NK-92 treated with Interleukin-12 subunit alpha and Interleukin-12 subunit beta, amount 100 ng/mL, for 24 hours (cell line): ENCODE measurements around the gene CLDN6.

ENCODE experiments used
- DNase-seq: peaks from one replicate; lab custom pipeline; 2025; lab: John Stamatoyannopoulos, UW

CLDN6 gene

DNA sequence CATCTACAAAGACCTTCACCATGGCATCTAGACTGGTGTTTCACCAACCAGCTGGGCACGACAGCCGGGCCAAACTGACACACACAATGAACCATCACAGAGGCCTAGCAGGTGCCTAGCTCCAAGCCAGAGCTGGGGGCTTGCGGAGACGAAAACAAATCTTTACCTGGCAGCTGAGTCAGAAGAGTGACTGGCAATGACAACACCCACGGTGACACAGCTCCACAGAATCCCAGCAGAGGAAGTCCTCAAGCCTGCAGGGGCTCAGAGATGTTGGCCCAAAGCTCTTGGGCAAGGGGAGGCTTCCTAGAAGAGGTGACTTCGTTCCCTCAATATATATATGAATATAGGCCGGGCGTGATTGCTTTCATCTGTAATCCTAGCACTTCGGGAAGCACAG is 33.5 kb upstream of the CLDN6 start:
- no peak for DNase-seq

- DNase-seq, result no peak
Measured at GRCh38 chr16:3051009-3051408, 33.0 kb upstream of the CLDN6 start.

DNA sequence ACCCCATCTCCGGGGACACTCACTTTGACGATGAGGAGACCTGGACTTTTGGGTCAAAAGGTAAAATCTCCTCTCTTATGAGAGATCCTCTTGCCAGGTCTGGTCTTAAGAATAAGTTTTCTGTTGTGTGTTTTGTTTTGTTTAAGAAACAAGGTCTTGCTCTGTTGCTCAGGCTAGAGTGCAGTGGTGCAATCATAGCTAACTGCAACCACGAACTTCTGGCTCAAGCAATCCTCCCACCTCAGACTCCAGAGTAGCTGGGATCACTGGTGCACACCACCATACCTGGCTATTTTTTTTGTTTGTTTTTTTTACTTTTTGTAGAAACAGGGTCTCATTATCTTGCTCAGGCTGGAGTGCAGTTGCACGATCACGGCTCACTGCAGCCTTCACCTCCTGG is 32.5 kb upstream of the CLDN6 start:
- DNase-seq, result no peak

DNA sequence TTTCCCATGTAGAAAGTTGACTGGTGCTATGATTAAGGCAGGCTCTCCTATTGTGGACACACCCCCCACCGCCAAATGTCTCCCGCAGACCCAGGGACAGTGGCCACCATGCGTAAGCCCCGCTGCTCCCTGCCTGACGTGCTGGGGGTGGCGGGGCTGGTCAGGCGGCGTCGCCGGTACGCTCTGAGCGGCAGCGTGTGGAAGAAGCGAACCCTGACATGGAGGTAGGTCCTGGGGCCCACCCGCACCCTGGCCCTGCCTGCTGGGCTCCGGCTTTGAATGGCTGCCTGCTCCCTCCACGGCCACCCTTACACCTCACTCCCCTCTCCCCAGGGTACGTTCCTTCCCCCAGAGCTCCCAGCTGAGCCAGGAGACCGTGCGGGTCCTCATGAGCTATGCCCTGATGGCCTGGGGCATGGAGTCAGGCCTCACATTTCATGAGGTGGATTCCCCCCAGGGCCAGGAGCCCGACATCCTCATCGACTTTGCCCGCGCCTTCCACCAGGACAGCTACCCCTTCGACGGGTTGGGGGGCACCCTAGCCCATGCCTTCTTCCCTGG is 32.0 kb upstream of the CLDN6 start:
- DNase-seq, result no peak

- no peak for DNase-seq
Measured at GRCh38 chr16:3047387-3047720, 29.4 kb upstream of the CLDN6 start.

DNA sequence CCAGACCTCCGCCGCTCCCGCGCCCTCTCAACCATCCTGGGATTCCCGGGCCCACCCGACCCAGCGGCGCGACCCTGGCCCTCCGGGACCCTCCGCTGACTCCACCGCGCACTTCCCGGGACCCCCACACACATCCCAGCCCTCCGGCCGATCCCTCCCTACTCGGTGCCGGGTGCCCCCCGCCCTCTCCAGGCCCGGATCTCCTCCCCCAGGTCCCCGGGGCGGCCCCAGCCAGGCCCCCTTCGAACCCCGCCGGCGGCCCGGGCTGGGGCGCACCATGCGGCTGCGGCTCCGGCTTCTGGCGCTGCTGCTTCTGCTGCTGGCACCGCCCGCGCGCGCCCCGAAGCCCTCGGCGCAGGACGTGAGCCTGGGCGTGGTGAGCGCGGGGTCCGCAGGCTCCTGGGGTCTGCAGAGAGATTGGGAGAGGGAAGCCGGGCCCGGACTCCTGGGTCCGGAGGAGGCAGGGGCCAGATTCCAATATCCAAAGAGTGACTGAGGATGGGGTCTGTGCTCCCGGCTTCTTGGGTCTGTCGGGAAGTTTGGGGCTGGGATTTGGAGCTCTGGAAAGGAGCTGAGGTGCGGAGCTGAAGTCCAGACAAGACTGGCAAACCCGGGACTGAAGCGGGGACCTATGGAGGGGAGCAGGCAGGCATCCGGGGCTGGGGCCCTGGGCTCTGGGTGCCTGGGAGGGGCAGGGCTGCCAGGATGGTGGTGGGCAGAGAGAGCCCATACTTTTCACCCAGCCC is 28.8 kb upstream of the CLDN6 start:
- no peak for DNase-seq

- DNase-seq, result no peak
Measured at GRCh38 chr16:3045758-3046640, 28.0 kb upstream of the CLDN6 start, which contains the start of gene MMP25. Gene MMP25, plus strand, starts transcription at chr16:3046561. Its CDS starts 357 bp downstream, at chr16:3046918.

DNA sequence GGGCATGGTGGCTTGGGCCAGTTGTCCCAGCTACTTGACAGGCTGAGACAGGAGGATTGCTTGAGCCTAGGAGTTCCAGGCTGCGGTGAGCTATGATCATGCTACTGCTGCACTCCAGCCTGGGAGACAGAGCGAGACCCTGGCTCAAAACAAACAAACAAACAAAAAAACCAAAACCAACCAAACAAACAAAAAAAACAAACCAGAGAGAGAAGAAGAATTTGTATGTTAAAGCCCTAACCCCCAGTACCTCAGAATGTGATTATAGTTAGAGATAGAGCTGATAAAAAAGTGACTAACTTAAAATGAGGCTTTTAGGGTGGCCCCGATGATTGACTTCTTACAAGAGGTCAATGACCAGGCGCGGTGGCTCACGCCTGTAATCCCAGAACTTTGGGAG is 26.7 kb upstream of the CLDN6 start:
- no peak for DNase-seq

DNA sequence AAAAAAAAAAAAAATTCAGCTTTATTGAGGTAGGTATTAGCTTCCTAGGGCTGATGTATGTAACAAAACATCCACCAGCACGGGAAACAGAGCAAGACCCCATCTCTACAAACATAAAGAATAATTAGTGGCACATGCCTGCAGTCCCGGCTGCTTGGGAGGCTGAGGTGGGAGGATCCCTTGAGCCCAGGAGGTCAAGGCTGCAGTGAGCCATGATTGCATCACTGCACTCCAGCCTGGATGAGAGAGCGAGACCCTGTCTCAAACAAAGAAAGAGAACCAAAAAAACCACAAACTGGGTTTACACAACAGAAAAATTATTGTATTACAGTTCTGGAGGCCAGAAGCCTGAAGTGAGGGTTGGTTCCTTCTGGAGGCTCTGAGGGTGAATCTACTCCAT is 24.4 kb upstream of the CLDN6 start:
- no peak for DNase-seq

GRCh38 chr16:3038896-3039295 is 20.9 kb upstream of the CLDN6 start:
- DNase-seq, result no peak

DNA sequence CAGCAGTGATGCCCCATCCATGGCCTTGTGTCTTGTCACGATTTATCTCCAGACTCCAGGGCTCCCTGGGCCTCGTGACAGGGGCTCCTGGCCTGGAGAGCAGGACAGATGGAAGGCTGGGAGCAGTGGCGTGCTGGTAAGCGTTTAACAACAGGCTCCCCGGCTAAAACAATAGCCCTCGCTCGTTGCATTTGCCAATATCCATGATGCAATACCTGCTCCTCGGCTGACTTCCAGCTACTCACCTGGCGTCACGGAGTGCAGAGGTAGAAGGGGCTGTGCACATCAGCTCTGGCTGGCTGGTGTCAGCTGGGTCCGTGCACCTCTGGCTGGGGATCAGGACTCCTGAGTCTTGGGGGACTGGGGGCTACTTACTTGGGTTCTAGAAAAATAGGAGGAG is 20.3 kb upstream of the CLDN6 start:
- DNase-seq, result no peak

DNA sequence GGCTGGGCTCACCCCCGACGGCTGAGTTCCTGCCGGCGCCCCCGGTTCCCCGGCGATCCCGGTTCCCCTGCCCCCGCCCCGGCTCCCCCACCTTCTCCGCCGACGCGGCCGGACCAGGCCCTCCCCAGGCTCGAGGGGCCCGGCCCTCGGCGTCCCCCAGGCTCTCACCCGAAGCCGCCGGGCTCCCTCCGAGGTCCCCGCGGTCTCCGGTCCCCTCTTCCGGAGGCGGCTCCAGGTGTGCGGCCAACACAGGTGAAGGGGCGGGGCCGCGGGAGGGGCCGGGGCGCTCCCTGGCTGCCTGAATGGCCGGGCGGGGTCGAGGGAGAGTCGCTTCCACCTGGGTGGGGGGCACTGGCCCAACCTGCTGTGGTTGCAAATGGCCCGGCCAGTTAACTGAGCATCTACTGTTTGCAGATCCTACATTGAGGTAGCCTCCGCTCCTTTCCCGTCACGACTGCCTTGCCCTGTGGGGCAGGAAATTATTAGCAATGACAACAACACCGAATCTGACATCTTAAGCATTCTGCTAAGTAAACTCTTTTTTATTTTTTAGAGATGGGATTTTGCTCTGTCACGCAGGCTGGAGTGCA is 18.8 kb upstream of the CLDN6 start, which contains the start of gene BICDL2:
BICDL2 (minus strand) TSS at position 219 of the 590 bp plus-strand sequence. CDS start 1,448 bp downstream, outside the sequence.
- no peak for DNase-seq

DNA sequence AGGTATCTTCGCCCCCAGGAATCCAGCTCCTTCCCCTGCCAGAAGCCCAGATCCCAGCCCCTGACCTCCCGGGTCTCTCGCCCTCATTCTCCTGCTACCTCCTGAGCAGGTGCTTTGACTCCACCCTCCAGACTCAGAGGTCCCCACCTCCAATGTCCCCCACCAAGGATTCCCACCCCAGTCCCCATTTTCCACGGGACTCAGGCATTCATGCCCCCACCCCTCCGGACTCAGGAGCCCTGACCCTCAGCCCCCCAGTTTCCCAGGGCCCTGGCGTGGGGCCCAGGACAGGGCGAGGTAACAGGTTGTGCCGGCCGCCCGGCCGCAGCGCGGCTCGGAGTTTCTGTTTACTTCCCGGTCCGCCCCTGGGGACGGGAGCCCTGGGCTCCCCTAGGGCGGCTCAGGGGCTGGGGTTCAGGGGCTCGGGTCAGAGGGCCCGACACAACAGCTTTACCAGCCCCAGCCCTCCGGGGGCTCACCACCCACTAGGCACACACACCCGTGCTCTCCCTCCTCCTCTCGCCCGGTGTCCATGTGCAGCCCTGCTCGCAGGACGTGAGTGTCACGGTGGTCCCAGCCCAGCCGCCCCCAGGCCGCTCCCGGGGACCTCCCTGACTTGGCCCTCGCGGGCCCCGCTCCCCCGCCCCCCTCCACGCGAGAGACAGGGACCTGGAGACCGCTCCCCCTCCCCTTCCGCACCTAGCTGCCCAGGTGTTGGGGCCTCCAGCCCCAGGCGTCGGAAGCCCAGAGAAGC is 18.2 kb upstream of the CLDN6 start:
- no peak for DNase-seq

GRCh38 chr16:3035289-3035971 is 17.4 kb upstream of the CLDN6 start:
- no peak for DNase-seq

DNA sequence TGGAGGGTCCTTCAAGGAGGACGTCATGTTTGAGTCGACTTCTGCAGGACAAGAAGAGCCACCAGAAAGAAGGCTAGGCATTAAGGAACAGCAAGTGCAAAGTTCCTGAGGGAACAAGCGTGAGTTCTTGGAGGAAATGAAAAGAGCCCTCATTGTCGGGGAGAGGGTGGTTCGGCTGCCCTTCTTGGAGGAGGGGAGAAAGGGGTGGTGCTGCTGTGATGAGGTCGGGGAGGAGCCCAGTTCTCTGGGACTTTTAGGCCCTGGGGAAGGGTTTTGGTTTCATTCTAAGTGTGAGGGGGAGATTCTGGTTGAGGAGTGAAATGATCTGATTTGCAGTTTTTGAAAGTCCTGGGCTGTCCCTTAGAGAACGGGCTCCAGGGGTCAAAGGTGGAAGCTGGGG is 14.6 kb upstream of the CLDN6 start:
- DNase-seq, result no peak

DNA sequence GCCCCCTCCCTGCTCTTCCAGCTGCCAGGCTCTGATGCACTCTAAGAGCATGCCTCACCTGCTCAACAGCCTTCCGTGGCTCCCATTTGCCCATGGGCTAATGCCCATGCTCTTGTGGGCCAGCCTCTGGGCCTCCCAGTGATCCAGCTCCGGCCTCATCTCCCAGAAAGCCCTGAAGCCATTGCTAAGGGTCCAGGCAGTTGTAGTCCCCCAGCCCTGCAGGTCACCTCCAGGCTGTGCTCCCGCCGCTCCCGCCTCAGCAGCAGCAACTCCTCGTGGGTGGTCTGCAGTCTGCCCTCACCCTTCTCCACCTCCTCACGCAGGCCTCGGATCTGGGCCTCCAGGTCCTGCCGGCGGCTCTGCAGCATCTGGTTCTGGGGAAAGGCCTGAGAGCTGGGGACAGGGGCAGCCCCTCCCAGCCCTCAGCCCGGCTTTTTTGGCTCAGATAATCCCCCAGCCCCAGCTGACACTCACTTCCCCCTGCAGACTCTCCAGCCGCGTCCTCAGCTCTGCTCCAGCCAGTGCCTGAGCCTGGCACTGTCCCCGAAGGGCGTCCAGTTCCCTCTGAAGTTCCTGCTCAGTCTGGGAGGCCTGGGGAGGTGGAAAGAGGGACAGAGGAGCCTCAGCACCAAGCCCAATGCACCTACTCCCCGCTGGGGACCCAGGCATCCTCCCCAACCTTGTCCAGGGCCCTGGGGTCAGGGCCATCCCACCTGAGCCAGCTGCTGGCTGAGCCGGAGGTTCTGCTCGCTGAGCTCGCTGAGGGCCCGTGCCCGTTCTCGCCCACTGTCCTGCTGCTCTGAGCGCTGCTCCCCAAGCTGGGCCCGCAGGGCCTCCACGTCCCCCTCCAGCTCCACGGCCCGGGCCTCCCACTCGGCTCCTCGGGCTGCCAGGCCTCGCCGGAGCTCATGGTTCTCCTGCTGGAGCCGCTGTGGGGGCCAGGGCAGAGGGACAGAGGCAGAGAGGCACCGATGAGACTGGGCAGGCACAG is 12.5 kb upstream of the CLDN6 start:
- no peak for DNase-seq

- no peak for DNase-seq
Measured at GRCh38 chr16:3029491-3030221, 11.7 kb upstream of the CLDN6 start.

- no peak for DNase-seq
Measured at GRCh38 chr16:3028716-3029319, 10.8 kb upstream of the CLDN6 start.
